Measurements from ENCODE around the gene ARHGEF7.

Gene ARHGEF7

DNA sequence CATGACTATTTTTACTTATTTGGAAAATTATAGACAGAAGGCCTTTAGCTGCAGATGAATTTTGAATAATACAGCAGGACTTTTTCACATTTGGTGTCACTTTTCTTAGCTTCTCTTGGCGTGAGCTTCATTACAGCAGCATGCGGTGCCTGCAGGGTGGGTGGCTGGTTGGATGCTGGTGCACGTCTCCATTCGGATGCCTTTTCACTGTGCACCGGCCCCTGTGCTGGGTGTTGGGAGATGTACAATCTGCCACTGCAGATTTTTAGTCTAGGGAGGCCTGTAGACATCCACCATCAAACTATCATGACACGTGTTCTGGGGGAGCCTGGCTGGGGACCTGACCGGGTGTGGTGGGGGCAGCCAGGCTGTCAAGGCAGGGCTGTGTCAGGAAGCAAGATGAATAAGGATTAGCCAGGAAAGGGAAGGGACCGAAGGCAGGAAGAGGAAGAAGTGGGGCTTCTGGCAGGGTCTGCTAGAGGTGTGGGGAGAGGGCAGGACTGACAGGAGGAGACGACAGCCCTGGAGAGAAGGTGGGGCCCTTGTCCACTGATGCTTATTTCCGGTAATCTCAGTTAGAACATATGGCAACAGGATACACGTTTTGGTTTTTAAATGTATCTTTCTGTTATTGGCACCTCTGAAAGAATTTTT, 88.8 kb downstream of the ARHGEF7 start:
- DNase-seq: no peak

DNA sequence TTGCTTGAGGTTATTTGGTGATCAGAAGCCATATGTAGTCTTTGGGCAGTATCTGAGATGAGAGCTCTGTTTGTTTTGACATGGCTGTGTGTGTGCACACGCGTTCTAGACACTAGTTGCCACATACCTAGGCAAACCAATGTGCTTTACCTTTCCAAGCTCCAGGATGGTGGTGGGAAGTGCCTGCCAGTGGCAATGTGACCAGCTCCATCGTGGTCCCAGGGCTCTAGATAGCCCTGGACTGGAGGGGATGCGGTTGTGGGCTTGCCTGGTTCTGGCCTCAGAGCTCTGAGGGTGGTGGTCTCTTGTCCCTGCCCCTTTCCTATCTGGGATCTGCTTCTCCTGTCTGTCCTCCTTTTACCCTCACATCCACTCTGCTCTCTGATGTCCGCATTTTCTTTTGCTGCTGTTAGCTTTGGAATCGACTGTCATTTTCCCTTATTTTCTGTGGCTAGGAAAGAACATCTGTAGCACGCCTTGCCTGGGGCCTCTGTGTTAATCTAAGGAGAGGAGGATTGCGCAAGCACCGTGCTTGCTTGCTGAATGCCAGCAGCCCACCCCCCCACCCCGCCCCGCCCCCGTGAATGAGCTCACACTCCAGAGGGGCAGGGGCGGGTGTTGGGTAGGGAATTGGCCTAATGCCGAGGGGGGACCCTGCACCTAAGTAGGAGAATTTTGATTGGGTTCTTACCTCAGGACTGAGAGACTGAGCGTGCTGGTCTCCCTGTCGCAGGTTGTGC, 89.5 kb downstream of the ARHGEF7 start:
- peak; percentile 82 for DNase-seq

DNA sequence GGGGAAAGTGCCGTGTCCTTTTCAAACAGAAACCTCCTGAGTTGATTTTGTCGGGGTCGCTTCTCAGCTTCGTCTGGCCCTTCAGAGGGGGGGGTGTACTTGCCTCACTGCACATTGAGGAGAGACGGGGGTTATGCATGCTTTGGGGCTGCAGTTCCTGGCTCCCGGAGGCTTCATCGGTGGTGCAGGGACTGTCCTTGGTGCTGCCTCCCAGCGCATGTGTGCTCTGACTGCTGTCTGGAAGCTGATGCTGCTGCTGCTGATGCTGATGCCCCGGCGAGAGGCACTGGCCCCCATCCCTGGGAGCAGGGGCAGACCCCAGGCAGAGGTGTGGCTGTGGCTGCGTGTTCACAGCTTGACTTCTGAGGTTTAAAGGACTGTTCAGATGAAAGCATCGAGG, 91.0 kb downstream of the ARHGEF7 start:
- no peak for DNase-seq

DNA sequence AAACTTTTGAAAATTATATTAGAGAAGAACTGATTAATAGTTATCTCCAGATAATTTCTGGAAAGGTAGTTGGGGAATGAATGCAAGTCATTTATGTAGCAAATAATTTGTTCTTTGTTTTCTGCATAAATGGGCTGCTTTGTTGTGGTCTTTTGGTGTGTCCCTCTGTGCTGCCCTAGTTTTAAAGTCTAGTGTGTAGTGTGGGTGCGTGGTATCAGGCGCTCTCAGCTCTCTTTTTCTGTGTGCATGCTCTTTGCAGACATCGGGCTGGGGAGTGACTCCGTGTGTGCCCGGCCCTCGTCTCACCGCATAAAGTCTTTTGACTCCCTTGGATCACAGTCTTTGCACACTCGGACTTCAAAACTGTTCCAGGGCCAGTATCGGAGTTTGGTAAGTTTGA, 94.5 kb downstream of the ARHGEF7 start:
- DNase-seq: no peak

DNA sequence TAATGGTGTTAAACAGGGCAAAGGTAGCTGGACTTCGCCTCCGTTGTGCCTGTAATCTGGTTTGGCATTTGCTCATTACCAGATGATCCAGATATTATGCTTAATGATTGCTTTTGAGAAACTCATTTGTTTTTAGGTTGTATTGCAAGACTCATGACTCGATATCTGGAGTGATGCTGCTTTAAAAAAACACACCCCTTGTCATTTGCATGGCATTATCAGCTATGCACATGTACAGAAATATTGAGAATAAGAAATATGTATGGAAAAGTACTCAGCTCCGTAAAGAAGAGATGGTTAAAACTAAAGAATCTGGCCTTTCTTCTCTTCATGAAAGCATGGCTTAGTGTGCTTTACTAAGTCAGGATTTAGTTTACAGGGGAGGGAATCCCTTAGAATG, 95.0 kb downstream of the ARHGEF7 start:
- no peak for DNase-seq

DNA sequence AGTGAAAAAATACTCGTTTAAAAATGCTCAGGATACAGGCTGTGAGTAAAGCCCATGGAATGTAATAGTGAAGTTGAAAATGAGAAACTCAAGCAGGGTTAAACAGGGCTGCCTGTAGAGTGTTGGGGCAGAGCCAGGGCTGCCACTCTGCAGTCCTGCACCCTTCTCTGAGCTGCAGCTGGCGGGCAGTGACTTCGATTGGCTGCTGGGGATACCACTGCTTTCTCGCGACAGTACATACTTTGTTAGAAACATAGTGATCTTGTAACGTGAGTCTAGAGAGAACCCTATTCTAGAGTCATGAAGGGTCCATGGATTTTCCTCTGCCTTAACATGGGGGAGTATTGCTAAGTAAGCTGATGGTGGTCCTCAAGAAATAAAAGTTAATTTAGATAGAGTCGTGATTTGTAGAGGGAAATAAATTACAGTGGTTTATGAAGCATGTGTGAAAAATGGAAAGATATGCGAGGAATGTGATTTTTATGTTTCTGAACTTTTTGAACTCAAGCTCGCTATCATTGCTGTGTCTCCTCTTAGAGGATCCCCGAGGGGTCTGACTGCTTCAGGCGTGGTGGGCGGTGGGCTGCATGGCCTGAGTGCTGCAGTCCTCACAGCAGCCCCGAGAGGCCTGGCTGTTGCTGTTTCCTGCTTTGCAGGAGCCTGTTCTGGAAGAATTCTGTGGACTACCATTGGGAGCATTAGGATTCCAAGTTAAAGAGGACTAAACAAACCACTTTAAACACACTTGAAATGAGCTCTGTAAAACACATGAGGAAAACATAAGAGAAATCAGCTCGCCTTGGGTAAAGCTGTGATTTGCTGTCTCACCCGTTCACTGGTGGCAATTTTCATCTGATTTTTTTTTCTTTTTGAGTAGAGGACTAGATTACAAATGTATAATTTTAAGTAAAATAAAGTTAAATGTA, 95.7 kb downstream of the ARHGEF7 start:
- peak; percentile 94 for DNase-seq

DNA sequence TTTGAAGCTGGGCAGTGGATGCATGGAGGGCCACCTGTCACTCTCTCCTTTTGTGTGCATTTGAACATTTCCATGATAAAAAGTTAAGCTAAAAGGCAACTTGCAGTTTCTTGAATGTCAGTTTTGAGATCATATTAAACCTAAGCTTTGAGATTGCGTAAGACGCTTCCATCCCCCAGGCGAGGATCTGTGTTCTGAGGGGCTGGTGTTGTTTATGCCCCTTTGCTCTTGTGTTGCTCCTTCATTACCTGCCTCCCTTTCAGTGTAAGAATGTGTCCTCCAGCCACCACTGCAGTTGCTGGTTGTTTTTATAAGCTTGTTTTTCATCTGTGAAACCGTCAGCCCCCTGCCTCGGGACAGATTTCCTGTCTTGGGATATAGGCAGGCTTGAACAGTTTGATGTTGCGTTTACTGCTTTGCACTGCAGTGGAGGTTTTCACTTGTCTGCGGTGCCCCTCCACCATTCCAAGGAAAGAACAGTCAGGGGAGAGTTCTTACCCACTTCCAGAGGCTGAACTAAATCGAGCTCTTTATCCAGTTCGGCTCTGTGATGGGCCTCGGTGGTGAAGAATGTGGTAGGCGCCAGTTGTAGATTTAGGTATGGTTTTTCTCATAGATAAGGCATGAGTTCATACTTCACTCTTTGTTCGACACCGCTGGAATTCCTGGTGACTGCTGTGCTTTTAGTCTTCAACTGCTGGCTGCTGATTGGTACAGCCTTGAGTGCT, 96.8 kb downstream of the ARHGEF7 start:
- DNase-seq: peak; percentile 76

DNA sequence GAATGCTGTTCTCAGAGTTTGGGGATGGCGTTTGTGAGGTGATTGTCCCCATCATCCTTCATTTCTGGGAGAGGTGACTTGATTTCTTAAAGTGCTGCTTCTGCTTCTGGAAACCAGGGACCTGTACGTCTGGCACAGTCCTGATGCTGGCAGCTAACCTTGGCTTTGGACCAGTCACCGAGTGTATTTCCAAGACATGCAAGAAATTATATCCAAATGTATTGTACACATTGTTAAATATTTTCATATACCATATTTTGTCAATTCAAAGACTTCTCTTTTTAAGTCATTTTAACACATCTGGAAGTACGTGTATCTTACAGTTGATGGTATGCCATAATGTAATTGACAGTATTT, 97.4 kb downstream of the ARHGEF7 start:
- no peak for DNase-seq

DNA sequence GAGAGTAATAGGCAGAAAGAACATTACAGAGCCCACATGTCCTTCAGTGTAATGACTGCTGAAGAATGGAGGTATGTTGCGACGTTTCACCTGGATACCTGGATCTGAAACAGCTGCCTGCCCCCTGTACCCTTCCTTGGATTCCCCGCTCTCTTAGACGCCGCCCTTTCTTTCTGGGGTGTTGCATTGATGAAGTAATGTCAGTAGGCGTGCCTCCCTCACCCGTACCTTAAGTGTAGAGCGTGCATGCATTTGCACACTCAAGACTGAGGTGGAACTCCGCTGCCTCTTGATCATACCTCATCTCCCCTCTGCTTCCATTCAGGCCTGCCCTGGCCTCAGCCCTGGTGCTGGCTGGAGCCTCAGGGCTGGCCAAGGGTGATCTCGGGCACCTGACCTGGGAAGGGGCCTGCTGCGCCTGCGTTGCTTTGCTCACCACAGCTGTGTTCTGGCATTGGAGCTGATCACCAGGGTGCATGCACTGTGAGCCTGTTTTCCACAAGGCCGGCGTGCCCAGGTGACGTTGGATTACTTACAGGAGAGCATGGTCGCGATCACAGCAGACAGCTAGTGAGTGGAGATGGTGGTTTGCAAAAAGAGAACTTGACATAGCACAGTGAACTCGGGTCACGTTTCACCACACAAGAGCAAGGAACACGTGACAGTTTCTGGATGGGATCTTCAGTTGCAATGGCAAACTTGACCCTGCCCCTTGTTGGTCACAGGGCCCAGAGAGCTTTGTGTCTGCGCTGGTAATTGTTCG, 99.0 kb downstream of the ARHGEF7 start:
- no peak for DNase-seq

DNA sequence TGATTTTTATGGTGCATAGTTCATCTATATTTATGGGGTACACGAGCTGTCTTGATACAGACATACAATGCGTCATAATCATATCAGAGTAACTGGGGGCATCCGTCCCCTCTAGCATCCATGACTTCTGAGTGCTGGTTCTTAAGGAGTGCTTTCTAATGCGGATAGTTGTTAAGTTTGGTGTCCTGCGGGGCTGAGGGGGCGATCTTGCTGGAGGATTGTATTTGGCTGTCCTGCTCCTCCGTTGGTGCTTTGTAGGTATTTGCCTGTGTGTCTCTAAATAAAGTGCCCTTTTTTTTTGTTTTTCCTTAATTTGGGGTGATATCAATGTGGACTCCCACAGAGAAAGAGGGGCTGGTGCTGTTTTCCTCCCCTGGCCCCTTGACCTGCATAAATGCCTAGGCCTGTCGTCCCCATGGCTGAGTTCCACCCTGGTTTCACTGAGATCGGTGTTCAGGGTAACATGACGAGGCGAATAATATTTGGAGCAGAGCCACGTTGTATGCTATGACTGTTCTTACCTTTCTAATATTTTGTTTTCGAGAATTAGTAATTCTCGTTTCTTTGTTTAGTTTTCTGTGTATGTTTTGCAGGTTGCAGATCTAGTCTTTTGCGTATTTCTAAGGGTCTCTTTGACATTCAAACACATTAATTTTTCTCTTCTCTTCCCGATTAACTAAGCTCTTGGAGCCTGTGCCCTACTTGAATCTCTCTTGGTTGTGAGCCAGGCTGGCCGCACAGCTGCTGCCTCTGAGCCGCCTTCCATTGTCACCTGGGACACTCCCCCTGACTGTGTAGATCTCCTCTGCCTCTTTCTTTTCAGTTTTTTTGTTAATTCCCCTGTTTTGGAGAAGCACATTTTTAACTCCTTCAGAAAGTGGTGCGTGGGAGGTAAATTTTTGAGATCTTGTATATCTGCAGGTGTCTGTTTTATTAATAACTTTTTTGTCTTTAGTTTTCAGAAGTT, 100.3 kb downstream of the ARHGEF7 start:
- no peak for DNase-seq

DNA sequence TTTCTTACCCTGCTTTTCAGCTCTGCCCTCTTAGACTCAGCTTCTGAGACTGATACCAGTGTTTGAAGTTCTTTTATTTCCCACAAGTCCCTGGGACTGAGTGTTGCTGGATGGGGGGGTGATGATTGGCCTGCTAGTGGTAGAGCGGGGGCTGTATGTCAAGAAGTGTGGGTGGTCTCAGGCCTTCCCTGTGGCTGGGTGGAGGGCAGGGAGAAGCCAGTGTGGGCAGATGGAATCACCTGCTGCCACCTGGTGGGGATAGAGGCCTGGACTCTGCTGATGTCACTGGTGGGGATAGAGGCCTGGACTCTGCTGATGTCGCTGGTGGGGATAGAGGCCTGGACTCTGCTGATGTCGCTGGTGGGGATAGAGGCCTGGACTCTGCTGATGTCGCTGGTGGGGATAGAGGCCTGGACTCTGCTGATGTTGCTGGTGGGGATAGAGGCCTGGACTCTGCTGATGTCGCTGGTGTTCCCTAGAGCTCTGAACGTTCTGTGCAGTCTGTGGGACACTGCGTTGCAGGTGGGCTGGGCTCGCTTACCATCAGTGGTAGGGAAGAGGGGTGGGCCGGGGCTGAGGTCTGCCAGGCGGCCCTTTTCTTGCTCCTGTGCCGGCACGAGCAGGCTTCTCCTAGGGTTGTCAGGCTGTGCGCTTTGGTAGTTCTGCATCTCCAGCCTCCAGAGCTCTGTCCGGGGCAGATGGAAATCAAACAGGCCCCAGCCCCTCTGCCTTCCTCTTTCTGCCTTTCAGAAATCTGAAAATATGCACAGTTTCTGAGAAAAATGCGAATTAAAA, 101.3 kb downstream of the ARHGEF7 start:
- DNase-seq: peak; percentile 48

DNA sequence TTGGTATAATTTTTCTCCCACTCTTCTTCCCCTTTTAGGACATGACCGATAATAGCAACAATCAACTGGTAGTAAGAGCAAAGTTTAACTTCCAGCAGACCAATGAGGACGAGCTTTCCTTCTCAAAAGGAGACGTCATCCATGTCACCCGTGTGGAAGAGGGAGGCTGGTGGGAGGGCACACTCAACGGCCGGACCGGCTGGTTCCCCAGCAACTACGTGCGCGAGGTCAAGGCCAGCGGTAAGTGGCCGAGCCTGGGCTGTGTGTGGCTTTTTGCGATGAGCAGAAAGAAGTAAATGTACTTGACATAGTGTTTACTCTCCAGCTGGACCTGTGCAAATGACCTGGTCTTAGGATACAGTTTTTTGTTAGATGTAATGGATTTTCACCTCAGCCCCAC, 102.5 kb downstream of the ARHGEF7 start:
- no peak for DNase-seq

DNA sequence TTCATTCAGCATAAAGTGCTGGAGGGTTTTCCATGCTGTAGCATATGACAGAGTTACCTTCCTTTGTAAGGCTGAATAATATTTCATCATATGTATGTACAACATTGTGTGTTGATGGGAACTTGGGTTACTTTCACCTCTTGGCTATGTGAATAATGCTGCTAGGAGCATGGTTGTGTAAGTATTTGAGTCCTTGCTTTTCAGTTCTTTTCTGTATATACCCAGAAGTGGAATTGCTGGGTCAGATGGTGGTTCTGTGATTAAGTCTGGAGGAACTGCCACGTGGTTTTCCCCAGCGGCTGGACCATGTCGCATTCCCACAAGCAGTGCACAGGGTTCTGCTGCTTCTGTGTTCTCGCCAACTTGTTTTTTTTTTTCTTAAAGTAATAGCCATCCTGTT, 104.2 kb downstream of the ARHGEF7 start:
- DNase-seq: peak; percentile 79

DNA sequence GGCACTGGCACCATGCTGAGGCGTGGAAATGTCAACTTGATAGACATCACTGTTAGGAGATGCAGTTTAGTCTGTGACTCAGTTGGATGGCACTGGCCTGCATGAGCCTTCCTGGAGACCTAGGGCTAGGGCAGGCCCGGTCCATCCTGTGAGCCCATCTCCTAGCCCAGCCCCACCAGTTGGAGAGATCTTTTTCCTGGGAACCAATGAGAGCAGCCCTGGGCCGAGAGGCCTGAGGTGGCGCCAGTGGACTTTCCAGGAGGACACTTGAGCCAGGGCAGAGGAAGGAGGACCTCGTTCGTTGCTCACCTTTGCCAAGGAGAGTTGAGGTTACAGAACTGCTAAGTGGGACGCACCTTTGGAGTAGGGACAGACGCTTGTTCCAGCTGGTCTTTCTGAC, 104.8 kb downstream of the ARHGEF7 start:
- no peak for DNase-seq

DNA sequence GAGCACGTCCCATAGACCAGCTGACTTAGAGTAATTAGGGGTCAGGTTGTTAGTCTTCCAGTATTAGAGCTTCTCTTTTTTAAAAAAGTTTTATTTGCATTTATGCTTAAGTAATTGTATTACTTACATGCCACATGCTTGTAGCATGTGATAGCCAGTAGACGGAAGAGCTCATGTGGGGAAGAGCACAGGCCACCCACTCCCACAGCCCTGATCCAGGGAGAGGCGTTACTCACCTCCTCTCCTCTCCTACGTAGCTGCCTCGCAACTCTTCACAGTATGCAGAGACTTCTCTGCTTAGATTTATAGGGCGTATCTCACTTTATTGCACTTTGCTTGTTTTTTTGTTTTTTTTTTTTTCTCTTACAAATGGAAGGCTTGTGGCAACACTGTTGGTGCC, 110.1 kb downstream of the ARHGEF7 start:
- no peak for DNase-seq

DNA sequence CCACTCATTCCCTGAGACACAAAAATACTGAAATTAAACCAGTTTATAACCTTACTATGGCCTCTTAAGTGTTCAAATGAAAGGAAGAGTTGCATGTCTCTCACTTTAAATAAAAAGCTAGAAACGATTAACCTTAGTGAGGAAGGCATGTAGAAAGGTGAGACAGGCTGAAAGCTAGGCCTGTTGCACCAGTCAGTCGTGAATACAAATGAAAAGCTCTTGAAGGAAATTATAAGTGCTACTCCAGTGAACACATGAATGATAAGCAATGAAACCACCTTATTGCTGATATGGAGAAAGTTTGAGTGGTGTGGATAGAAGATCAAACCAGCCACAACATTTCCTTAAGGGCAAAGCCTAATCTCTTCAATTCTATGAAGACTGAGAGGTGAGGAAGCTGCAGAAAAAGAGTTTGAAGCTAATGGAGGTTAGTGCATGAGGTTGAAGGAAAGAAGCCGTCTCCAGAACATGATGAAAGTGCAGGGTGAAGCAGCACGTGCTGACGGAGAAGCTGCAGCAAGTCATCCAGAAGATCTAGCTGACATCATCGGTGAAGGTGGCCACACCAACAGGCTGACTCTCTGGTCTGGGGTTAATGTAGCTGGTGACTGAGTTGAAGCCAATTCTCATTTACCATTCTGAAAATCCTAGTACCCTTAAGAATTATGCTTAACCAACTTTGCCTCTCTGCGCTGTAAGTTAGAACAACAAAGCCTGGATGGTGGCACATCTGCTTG, 110.9 kb downstream of the ARHGEF7 start:
- no peak for DNase-seq

DNA sequence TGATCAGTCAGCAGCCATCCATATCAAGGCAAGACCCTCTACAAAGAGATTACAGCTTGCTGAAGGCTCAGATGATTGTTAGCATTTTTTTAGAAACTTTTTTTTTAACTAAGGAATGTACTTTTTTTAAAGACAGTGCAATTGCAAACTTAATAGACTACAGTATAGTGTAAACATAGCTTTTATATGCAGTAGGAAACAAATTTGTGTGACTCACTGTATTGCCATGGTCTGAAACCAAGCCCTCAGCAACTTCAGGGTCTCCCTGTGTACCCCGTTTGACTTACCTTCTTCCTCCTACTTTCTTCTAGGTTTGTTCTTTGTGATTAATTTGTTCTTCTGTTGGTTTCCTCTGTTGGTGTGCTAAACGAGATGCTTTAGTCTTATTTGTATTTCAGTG, 112.3 kb downstream of the ARHGEF7 start:
- DNase-seq: no peak

DNA sequence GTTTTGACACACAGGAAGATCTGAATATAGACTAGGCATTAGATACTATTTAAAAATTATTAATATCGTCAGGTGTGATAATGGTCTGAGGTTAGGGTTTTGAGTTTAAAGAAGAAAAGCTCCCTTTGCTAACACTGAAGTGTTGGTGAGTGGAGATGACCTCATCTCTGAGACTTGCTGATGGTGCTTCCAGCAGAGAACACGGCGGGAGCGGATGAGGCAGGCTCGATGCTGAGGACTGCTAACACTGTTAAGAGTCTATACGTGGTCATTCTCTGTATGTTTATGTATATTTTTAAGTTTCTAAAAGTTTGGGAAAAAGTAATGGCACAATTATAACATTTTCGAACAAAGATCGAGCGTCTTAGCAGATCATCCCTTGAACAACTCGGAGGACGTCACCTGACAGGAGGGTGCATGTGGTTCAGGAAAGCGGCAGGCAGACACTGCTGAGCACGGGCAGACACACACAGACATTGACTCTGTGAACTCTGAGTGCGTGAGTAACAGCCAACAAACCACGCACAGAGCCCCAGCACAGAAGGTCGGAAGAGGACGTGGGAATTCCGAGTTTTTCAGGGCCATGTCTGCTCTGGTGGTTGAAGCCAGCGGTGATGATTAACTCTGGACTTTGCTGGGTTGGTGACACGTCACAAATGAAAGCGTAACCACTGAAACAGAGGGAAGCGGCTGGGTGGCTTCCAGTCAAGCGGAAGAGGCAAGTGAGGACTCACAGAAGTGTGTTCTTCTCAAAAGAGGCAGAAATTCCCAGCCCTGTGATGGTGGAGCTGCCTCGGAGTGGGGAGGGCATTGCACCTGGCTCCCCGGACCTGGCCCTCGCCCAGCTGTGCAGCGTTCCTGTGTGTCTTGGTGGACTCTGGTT, 113.4 kb downstream of the ARHGEF7 start:
- no peak for DNase-seq

Measured in fibroblast of upper back skin (primary cell).